GM12878 (cell line): ENCODE measurements around the gene MDFIC. TPM values are rescaled to one million over a fixed set of nuclear protein-coding genes. Genes with fewer than 3 reads are reported as not detected.

Experiments
- ATAC-seq: fragments of 200-7000 bp; cut with Tn5 transposase; 3 replicates; pipeline ENCODE4 v1.9.1; 2020; ENCODE audit warnings: mild to moderate bottlenecking, moderate library complexity
- BruUV-seq: library from RNA; stranded (reverse); fragments of 400-500 nt; replicated peaks from 2 replicates; lab custom pipeline; 2021; lab: Mats Ljungman, UMichigan
- CTCF ChIA-PET: fragments of 300-600 bp; sonication (Branson Sonifier 250); formaldehyde crosslinking; extraction: SDS; loops from one replicate; lab custom pipeline; 2021; ENCODE audit warnings: inconsistent platforms; lab: Yijun Ruan, JAX
- POLR2A ChIA-PET: fragments of 350-600 bp; formaldehyde crosslinking; extraction: SDS; loops from one replicate; lab custom pipeline; 2021; ENCODE audit warnings: inconsistent platforms; lab: Charles Lee
- RAD21 ChIA-PET: fragments of 300-600 bp; sonication (Branson Sonifier 250); formaldehyde crosslinking; loops from one replicate; lab custom pipeline; 2023; ENCODE audit warnings: antibody characterized with exemption; ENCODE audit not compliant: unreplicated experiment; lab: Charles Lee
- SMC1A ChIA-PET: fragments of 300-600 bp; sonication (Branson Sonifier 250); formaldehyde crosslinking; loops from one replicate; lab custom pipeline; 2023; ENCODE audit not compliant: unreplicated experiment, uncharacterized antibody; lab: Charles Lee
- DNase-seq: peaks from one replicate; pipeline ENCODE4 v3.0.0-alpha.2; 2011; ENCODE audit warnings: low read depth, low spot score
- FAIRE-seq: peaks from 3 replicates; lab custom pipeline; 2011; peaks lifted over from hg19 to GRCh38; lab: Jason Lieb, UNC
- H2AFZ ChIP-seq: 2 replicates; pipeline ENCODE4 v1.6.0; 2011; ENCODE audit warnings: low read depth, low read length, control low read depth; ENCODE audit not compliant: control insufficient read depth
- H3K27ac ChIP-seq: 2 replicates; pipeline ENCODE4 v1.5.1; 2011; ENCODE audit warnings: control low read depth; ENCODE audit not compliant: control insufficient read depth, insufficient read depth
- H3K27me3 ChIP-seq, 2 experiments: replicated peaks in 1 of 2; 2 replicates each; pipeline versions ENCODE4 v1.6.0 to v1.6.1; 2011; ENCODE audit warnings: low read length in 1 of 2; ENCODE audit not compliant: control insufficient read depth in 2 of 2, insufficient read depth in 2 of 2
- H3K36me3 ChIP-seq, 2 experiments: 2 replicates each; pipeline ENCODE4 v1.5.1; 2011; ENCODE audit warnings: low read length in 1 of 2; ENCODE audit not compliant: control insufficient read depth in 2 of 2, insufficient read depth in 2 of 2
- H3K4me1 ChIP-seq: 2 replicates; pipeline ENCODE4 v1.6.1; 2011; ENCODE audit warnings: mild to moderate bottlenecking, low read length, moderate library complexity, mixed read lengths; ENCODE audit not compliant: control insufficient read depth, insufficient read depth
- H3K4me2 ChIP-seq: 2 replicates; pipeline ENCODE4 v1.6.0; 2011; ENCODE audit warnings: control low read depth; ENCODE audit not compliant: control insufficient read depth, insufficient read depth
- H3K4me3 ChIP-seq: fragments of 200-600 bp; sonication (generic); 2 replicates; pipeline ENCODE4 v1.5.1; 2016
- H3K79me2 ChIP-seq: 2 replicates; pipeline ENCODE4 v1.6.0; 2011; ENCODE audit warnings: low read length; ENCODE audit not compliant: control insufficient read depth, insufficient read depth
- H3K9ac ChIP-seq: 2 replicates; pipeline ENCODE4 v1.8.0; 2011; ENCODE audit warnings: low read length, control low read depth, mixed read lengths; ENCODE audit not compliant: control insufficient read depth, insufficient read depth
- H3K9me3 ChIP-seq: replicated peaks from 3 replicates; pipeline ENCODE4 v1.5.1; 2011; ENCODE audit warnings: mild to moderate bottlenecking, low read length; ENCODE audit not compliant: control insufficient read depth, insufficient read depth
- H4K20me1 ChIP-seq: 2 replicates; pipeline ENCODE4 v1.6.0; 2011; ENCODE audit not compliant: control insufficient read depth, insufficient read depth
- BHLHE40 ChIP-seq, 2 experiments: fragments of 450-650 bp in 1 of 2; IDR thresholded peaks; 2 replicates each; pipeline ENCODE4 v1.6.1; 2011 to 2017; ENCODE audit warnings: low read depth in 2 of 2, borderline replicate concordance in 1 of 2, improper control_type of control experiment in 1 of 2, low read length in 1 of 2, mild to moderate bottlenecking in 1 of 2
- CBFB ChIP-seq: IDR thresholded peaks from 2 replicates; pipeline ENCODE4 v1.6.1; 2016; ENCODE audit warnings: antibody characterized with exemption, low read depth
- CEBPB ChIP-seq, 2 experiments: fragments of 150-350 bp in 1 of 2; IDR thresholded peaks; 2 replicates each; pipeline ENCODE4 v1.6.1; 2012 to 2014; ENCODE audit warnings: low read depth in 2 of 2, low read length in 2 of 2, borderline replicate concordance in 1 of 2, inconsistent platforms in 1 of 2
- IKZF2 ChIP-seq, 2 experiments: fragments of 450-650 bp; IDR thresholded peaks; 2 replicates each; pipeline ENCODE4 v1.6.1; 2017; ENCODE audit warnings: mild to moderate bottlenecking in 2 of 2, moderate library complexity in 2 of 2
- NFIC ChIP-seq: IDR thresholded peaks from 2 replicates; pipeline ENCODE4 v1.6.1; 2012; ENCODE audit warnings: low read depth, mild to moderate bottlenecking, inconsistent platforms, low read length, moderate library complexity
- NR2C1 ChIP-seq: fragments of 450-650 bp; IDR thresholded peaks from 2 replicates; pipeline ENCODE4 v1.6.1; 2017; ENCODE audit warnings: antibody characterized with exemption, mild to moderate bottlenecking, moderate library complexity
- RB1 ChIP-seq: fragments of 450-650 bp; formaldehyde crosslinking; IDR thresholded peaks from 2 replicates; pipeline ENCODE4 v1.6.1; 2017; ENCODE audit warnings: mild to moderate bottlenecking, borderline replicate concordance
- SPI1 ChIP-seq: IDR thresholded peaks from 2 replicates; pipeline ENCODE4 v1.6.1; 2011; ENCODE audit warnings: low read depth, mild to moderate bottlenecking, low read length, moderate library complexity, borderline replicate concordance; ENCODE audit not compliant: insufficient read depth
- TCF7 ChIP-seq: IDR thresholded peaks from 2 replicates; pipeline ENCODE4 v1.6.1; 2014; ENCODE audit warnings: antibody characterized with exemption, borderline replicate concordance
- ZBED1 ChIP-seq: IDR thresholded peaks from 2 replicates; pipeline ENCODE4 v1.6.1; 2016; ENCODE audit warnings: borderline replicate concordance
- WGBS: methylation state at CpG from one replicate; pipeline ENCODE4 v1.1.6; 2016; ENCODE audit warnings: low lambda C conversion rate; ENCODE audit not compliant: insufficient replicate concordance, insufficient coverage; ENCODE audit errors: missing lambda C conversion rate; 5-methylcytosine and 5-hydroxymethylcytosine counted together
- in situ Hi-C: fragments of 300-500 bp; cut with MboI; formaldehyde crosslinking; loops from 9 replicates; pipeline ENCODE4 v1.14.3; 2018; ENCODE audit warnings: mixed read lengths
- intact Hi-C: fragments of 100-400 bp; cut with micrococcal nuclease; formaldehyde crosslinking; loops from one replicate; pipeline ENCODE4 v1.14.2; 2022; ENCODE audit not compliant: unreplicated experiment
- polyA plus RNA-seq, 11 experiments: library from polyadenylated mRNA; depleted of rRNA in 4 of 11; unstranded in 6 of 11; stranded (reverse) in 5 of 11; fragments of >200 nt; fragmentation: Nextera tagmentation in 4 of 11; fragmentation: Illumina TruSeq in 1 of 11; extraction: Ambion mirVana in 4 of 11; extraction: Trizol in 1 of 11; gene quantifications; 1 replicate in 1 of 11; 2 replicates in 10 of 11; pipeline versions ENCODE4 v1.2.1 to v1.2.3, GENCODE V29; 2011 to 2016; ENCODE audit warnings: inconsistent platforms in 2 of 11, missing spikeins in 2 of 11, low read depth in 1 of 11
- total RNA-seq, 4 experiments: library from RNA; depleted of rRNA in 3 of 4; stranded (reverse); fragments of >200 nt in 3 of 4; fragmentation: Illumina TruSeq in 1 of 4; extraction: Trizol in 1 of 4; gene quantifications; 2 replicates each; pipeline versions ENCODE4 v1.2.1 to v1.2.3, GENCODE V29; 2013 to 2021

Gene MDFIC
- total and polyA plus RNA-seq, 10 of the 15 experiments (the other 5 are each of a cell fraction or from before 2014, with no cell fraction given), result 7.3 to 58.4 (median 40.0) TPM

DNA sequence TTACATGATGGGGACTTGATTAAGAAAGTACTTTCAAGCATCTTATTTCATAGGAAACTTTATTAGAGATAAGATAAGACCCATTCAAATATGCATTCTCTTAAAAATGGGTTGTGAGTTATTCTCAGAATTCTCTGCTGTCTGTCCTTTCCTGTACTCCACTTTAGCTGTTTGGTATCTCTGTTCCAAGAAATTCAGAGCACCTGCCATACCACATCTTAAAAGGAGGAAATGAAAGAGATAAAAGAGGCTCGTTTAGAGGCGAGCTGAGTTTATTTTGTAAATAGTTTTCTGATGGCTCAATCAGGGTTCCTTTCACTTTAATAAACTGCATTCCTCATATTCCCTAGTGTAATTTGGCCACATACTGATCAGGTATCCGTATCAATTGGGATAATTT, 87.2 kb downstream of the MDFIC start:
- FAIRE-seq (peak; percentile 35), ATAC-seq (peak; percentile 82)

More for the DNA sequence above, 87.2 kb downstream of the MDFIC start:
- H3K27ac ChIP-seq, result peak overlapping the region; percentile 66
- no peaks in the 10 kb centered on the region for H3K27me3 ChIP-seq
- 1% methylated on average over 3 of the region's 3 CpGs for WGBS
- no peak for TF ChIP-seq RB1
- TF ChIP-seq IKZF2 (IDR thresholded peaks at IDR 0.05), result no peak
- TF ChIP-seq BHLHE40 (IDR thresholded peaks at IDR 0.05; ENCODE audit: borderline replicate concordance in 1 of 2, low read depth in 2 of 2, low read length in 1 of 2), result peak; percentile 11 to 19; a peak in 1 of 4 replicates
- no peak for TF ChIP-seq ZBED1
- no peak for TF ChIP-seq CEBPB (IDR thresholded peaks at IDR 0.05; ENCODE audit: borderline replicate concordance in 1 of 2, low read depth in 2 of 2, low read length in 2 of 2)
- TF ChIP-seq NR2C1, result no peak
- no peak for TF ChIP-seq CBFB
- TF ChIP-seq TCF7, result peak; percentile 63; the same call in 1 of the 2 replicates
- peak; percentile 79 for TF ChIP-seq SPI1
- 0 out of 2 replicates have a peak, but pooled peaks have one; percentile 48 for TF ChIP-seq NFIC
- peaks cover 21% of the 10 kb centered on the region for H3K4me1 ChIP-seq
- ChIA-PET POLR2A (interaction anchor here (1.2 kb wide), 1 partner anchor 14 kb away, joined by 3 read pairs; no protein-coding TSS in a partner anchor), SMC1A (interaction anchor here (1.0 to 2.9 kb wide), 15 partner anchors 11 to 144 kb away, joined by 3 to 13 read pairs (median 4); no protein-coding TSS in a partner anchor), CTCF (interaction anchor here (0.9 to 2.6 kb wide), 6 partner anchors 14 to 144 kb away, joined by 3 to 12 read pairs (median 3); no protein-coding TSS in a partner anchor), RAD21 (interaction anchor here (0.9 to 1.4 kb wide), 4 partner anchors 23 to 144 kb away, joined by 3 to 7 read pairs (median 3); no protein-coding TSS in a partner anchor)
- H2AFZ ChIP-seq, result peak overlapping the region; percentile 28; the same call in 1 of the 2 replicates
- BruUV-seq, result no TSS peak
- intact Hi-C loops, result loop anchor here (5.0 kb wide), 1 partner anchor 142 kb away; no protein-coding TSS in a partner anchor
- peaks cover 2% of the 10 kb centered on the region for H3K79me2 ChIP-seq
- no peak overlapping the region for H3K4me3 ChIP-seq
- peak overlapping the region; percentile 59 for H3K4me2 ChIP-seq
- H4K20me1 ChIP-seq, result no peaks in the 10 kb centered on the region
- in situ Hi-C loops, result no loop called here
- H3K9ac ChIP-seq, result no peak overlapping the region; the same call in 1 of the 2 replicates
- DNase-seq, result no peak
- H3K9me3 ChIP-seq, result no peaks in the 10 kb centered on the region
- H3K36me3 ChIP-seq, result peaks cover 0 to 4% of the 10 kb centered on the region in 2 experiments; a peak in 2 of 4 replicates
